OCI-LY1 (cell line): ENCODE data around the gene ACR.

Experiments
- H2AFZ ChIP-seq: fragments of 200-600 bp; sonication (generic), shearing (Covaris generic); 2 replicates; pipeline ENCODE4 v1.6.0; 2014; ENCODE audit warnings: antibody characterized with exemption, mild to moderate bottlenecking, low read length
- H3F3A ChIP-seq: fragments of 200-600 bp; sonication (generic), shearing (Covaris generic); 2 replicates; pipeline ENCODE4 v1.6.0; 2014; ENCODE audit warnings: mild to moderate bottlenecking, antibody characterized with exemption, low read length, moderate library complexity; ENCODE audit not compliant: insufficient read depth
- H3K27ac ChIP-seq: fragments of 200-600 bp; sonication (generic); 2 replicates; pipeline ENCODE4 v1.5.1; 2014; ENCODE audit warnings: low read length, mixed run types, mild to moderate bottlenecking, low read depth; ENCODE audit not compliant: poor library complexity, severe bottlenecking
- H3K27me3 ChIP-seq: fragments of 200-600 bp; sonication (generic); 2 replicates; pipeline ENCODE4 v1.6.0; 2014; ENCODE audit warnings: antibody characterized with exemption, mild to moderate bottlenecking, low read length, moderate library complexity; ENCODE audit not compliant: insufficient read depth
- H3K36me3 ChIP-seq: fragments of 200-600 bp; sonication (generic); 2 replicates; pipeline ENCODE4 v1.6.1; 2014; ENCODE audit warnings: mild to moderate bottlenecking, antibody characterized with exemption, low read length, moderate library complexity, mixed read lengths; ENCODE audit not compliant: insufficient read depth
- H3K4me1 ChIP-seq: fragments of 200-600 bp; sonication (generic); 2 replicates; pipeline ENCODE4 v1.5.1; 2014; ENCODE audit warnings: mild to moderate bottlenecking, low read length, moderate library complexity; ENCODE audit not compliant: insufficient read depth, severe bottlenecking
- H3K4me2 ChIP-seq: fragments of 200-600 bp; sonication (generic), shearing (Covaris generic); 2 replicates; pipeline ENCODE4 v1.6.1; 2014; ENCODE audit warnings: low read length
- H3K4me3 ChIP-seq: fragments of 200-600 bp; sonication (generic); 2 replicates; pipeline ENCODE4 v1.5.1; 2014; ENCODE audit warnings: low read length, low read depth, mild to moderate bottlenecking, mixed read lengths; ENCODE audit not compliant: poor library complexity, severe bottlenecking
- H3K79me2 ChIP-seq: fragments of 200-600 bp; shearing (Covaris generic); 2 replicates; pipeline ENCODE4 v1.6.1; 2016; ENCODE audit warnings: mixed run types, low read length, mixed read lengths; ENCODE audit not compliant: insufficient read depth
- H3K9ac ChIP-seq: fragments of 200-600 bp; sonication (generic), shearing (Covaris generic); 2 replicates; pipeline ENCODE4 v1.6.1; 2014; ENCODE audit warnings: mild to moderate bottlenecking, low read length, mixed read lengths
- H3K9me2 ChIP-seq: fragments of 200-600 bp; sonication (generic), shearing (Covaris generic); 2 replicates; pipeline ENCODE4 v1.6.1; 2014; ENCODE audit warnings: low read depth, mild to moderate bottlenecking, low read length, mixed read lengths
- H3K9me3 ChIP-seq: fragments of 200-600 bp; shearing (Covaris generic); 2 replicates; pipeline ENCODE4 v1.6.1; 2014; ENCODE audit warnings: low read length, mixed read lengths
- H4K20me1 ChIP-seq: fragments of 200-600 bp; sonication (generic), shearing (Covaris generic); 2 replicates; pipeline ENCODE4 v1.6.0; 2016; ENCODE audit warnings: mild to moderate bottlenecking, low read length; ENCODE audit not compliant: insufficient read depth
- CTCF ChIP-seq: fragments of 200-600 bp; sonication (generic), shearing (Covaris generic); IDR thresholded peaks from 2 replicates; pipeline ENCODE4 v1.5.1; 2017; ENCODE audit warnings: mild to moderate bottlenecking, antibody characterized with exemption, low read length, moderate library complexity, mixed read lengths
- EZH2 ChIP-seq: fragments of 200-600 bp; sonication (generic), shearing (Covaris generic); IDR thresholded peaks from 2 replicates; pipeline ENCODE4 v1.8.0; 2017; ENCODE audit warnings: borderline replicate concordance, mixed run types, mild to moderate bottlenecking, antibody characterized with exemption, low read length, moderate library complexity, mixed read lengths

The ACR gene

DNA sequence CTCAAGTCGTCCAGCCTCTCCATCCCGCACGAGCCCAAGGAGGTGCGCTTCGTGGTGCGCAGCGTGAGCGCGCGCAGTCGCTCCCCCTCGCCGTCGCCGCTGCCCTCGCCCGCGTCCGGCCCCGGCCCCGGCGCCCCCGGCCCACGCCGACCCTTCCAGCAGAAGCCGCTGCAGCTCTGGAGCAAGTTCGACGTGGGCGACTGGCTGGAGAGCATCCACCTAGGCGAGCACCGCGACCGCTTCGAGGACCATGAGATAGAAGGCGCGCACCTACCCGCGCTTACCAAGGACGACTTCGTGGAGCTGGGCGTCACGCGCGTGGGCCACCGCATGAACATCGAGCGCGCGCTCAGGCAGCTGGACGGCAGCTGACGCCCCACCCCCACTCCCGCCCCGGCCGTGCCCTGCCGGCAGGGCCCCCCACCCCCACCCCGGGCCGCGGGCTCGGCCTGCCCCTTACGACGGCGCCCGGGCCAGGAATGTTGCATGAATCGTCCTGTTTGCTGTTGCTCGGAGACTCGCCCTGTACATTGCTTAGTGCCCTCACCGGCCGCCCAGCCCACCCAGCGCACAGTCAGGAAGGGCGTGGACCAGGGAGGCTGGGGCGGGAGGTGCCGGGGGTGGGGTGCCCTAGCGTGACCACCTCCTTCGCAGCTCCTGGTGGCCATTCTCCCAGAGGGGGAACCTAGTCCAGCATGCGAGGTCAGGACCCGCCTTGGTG is 6.9 kb upstream of the ACR start:
- Histone ChIP-seq H3K4me2 (no peak overlapping the region), H3F3A (no peaks in the 10 kb centered on the region), H3K4me3 (no peak overlapping the region), H3K4me1 (peaks cover 10% of the 10 kb centered on the region), H3K9me3 (no peaks in the 10 kb centered on the region), H3K27me3 (no peaks in the 10 kb centered on the region; the same call in 1 of the 2 replicates), H4K20me1 (no peaks in the 10 kb centered on the region), H3K27ac (no peak overlapping the region), H3K79me2 (no peaks in the 10 kb centered on the region), H3K36me3 (no peaks in the 10 kb centered on the region), H2AFZ (no peak overlapping the region), H3K9me2 (no peaks in the 10 kb centered on the region), H3K9ac (no peak overlapping the region)
- no peak for TF ChIP-seq CTCF
- TF ChIP-seq EZH2 = no peak

GRCh38 chr22:50731811-50732624 is 6.0 kb upstream of the ACR start:
- Histone ChIP-seq H4K20me1 (no peaks in the 10 kb centered on the region), H3K36me3 (no peaks in the 10 kb centered on the region), H3K27me3 (no peaks in the 10 kb centered on the region; the same call in 1 of the 2 replicates), H3K9ac (peak overlapping the region; percentile 40; the same call in 1 of the 2 replicates), H2AFZ (no peak overlapping the region), H3F3A (no peaks in the 10 kb centered on the region), H3K4me3 (peak overlapping the region; percentile 26), H3K79me2 (no peaks in the 10 kb centered on the region), H3K27ac (no peak overlapping the region), H3K9me2 (no peaks in the 10 kb centered on the region), H3K4me2 (peak overlapping the region; percentile 45; the same call in 1 of the 2 replicates), H3K4me1 (peaks cover 10% of the 10 kb centered on the region), H3K9me3 (no peaks in the 10 kb centered on the region)
- TF ChIP-seq EZH2 (no peak), CTCF (peak; percentile 96)

GRCh38 chr22:50732681-50733080 is 5.3 kb upstream of the ACR start:
- TF ChIP-seq CTCF (no peak), EZH2 (no peak)
- no peaks in the 10 kb centered on the region for H3K36me3 ChIP-seq
- H4K20me1 ChIP-seq = no peaks in the 10 kb centered on the region
- peaks cover 10% of the 10 kb centered on the region for H3K4me1 ChIP-seq
- no peaks in the 10 kb centered on the region for H3K79me2 ChIP-seq
- H3K4me3 ChIP-seq = no peak overlapping the region
- no peaks in the 10 kb centered on the region for H3K9me3 ChIP-seq
- H3K9me2 ChIP-seq = no peaks in the 10 kb centered on the region
- H3K27ac ChIP-seq = no peak overlapping the region
- no peak overlapping the region for H3K9ac ChIP-seq
- H3K4me2 ChIP-seq = no peak overlapping the region
- no peaks in the 10 kb centered on the region for H3F3A ChIP-seq
- no peak overlapping the region for H2AFZ ChIP-seq
- H3K27me3 ChIP-seq = no peaks in the 10 kb centered on the region; the same call in 1 of the 2 replicates
